Mesendoderm (in vitro differentiated cells): Measurements from ENCODE around the gene ARMC3.

Source experiments
- DNase-seq: peaks from one replicate; pipeline ENCODE4 v3.0.0; 2013
- H2AK5ac ChIP-seq: 2 replicates; pipeline ENCODE4 v1.6.1; 2013; ENCODE audit warnings: low read length, inconsistent platforms
- H2BK120ac ChIP-seq: 2 replicates; pipeline ENCODE4 v1.6.1; 2013; ENCODE audit warnings: low read depth, mild to moderate bottlenecking, low read length, moderate library complexity, mixed read lengths
- H2BK15ac ChIP-seq: replicated peaks from 2 replicates; pipeline ENCODE4 v1.6.1; 2013; ENCODE audit warnings: low read depth, mild to moderate bottlenecking, moderate library complexity
- H2BK5ac ChIP-seq: 2 replicates; pipeline ENCODE4 v1.6.1; 2013; ENCODE audit warnings: low read length, inconsistent platforms
- H3K18ac ChIP-seq: 2 replicates; pipeline ENCODE4 v1.6.1; 2013; ENCODE audit warnings: mild to moderate bottlenecking, low read length, mixed read lengths
- H3K23ac ChIP-seq: one replicate; pipeline ENCODE4 v1.6.1; 2013; ENCODE audit warnings: low read length
- H3K27ac ChIP-seq: 2 replicates; pipeline ENCODE4 v1.5.1; 2013; ENCODE audit warnings: low read depth, mild to moderate bottlenecking, inconsistent platforms, low read length, moderate library complexity
- H3K27me3 ChIP-seq: 2 replicates; pipeline ENCODE4 v1.6.1; 2013; ENCODE audit warnings: low read length, control low read depth, mild to moderate bottlenecking, inconsistent platforms; ENCODE audit not compliant: insufficient read depth, poor library complexity
- H3K36me3 ChIP-seq: 2 replicates; pipeline ENCODE4 v1.6.1; 2013; ENCODE audit warnings: low read length, inconsistent platforms; ENCODE audit not compliant: control insufficient read depth, insufficient read depth
- H3K4ac ChIP-seq: one replicate; pipeline ENCODE4 v1.6.1; 2013; ENCODE audit warnings: low read depth, mild to moderate bottlenecking, low read length, moderate library complexity
- H3K4me1 ChIP-seq: 2 replicates; pipeline ENCODE4 v1.6.1; 2013; ENCODE audit warnings: low read depth, low read length, inconsistent platforms; ENCODE audit not compliant: control insufficient read depth
- H3K4me2 ChIP-seq: 2 replicates; pipeline ENCODE4 v1.6.1; 2013; ENCODE audit warnings: low read length
- H3K4me3 ChIP-seq: 2 replicates; pipeline ENCODE4 v1.5.1; 2013; ENCODE audit warnings: mild to moderate bottlenecking, low read length
- H3K56ac ChIP-seq: one replicate; pipeline ENCODE4 v1.6.1; 2013; ENCODE audit warnings: low read length
- H3K79me1 ChIP-seq: 2 replicates; pipeline ENCODE4 v1.6.1; 2013; ENCODE audit warnings: low read length, inconsistent platforms
- H3K79me2 ChIP-seq: 2 replicates; pipeline ENCODE4 v1.6.1; 2013; ENCODE audit warnings: mild to moderate bottlenecking, low read length; ENCODE audit not compliant: control insufficient read depth, insufficient read depth
- H3K9ac ChIP-seq: 2 replicates; pipeline ENCODE4 v1.6.1; 2013; ENCODE audit warnings: low read length, inconsistent platforms
- H4K5ac ChIP-seq: one replicate; pipeline ENCODE4 v1.6.1; 2013; ENCODE audit warnings: low read length
- H4K8ac ChIP-seq: one replicate; pipeline ENCODE4 v1.6.1; 2013; ENCODE audit warnings: low read depth, mild to moderate bottlenecking, control low read depth, low read length, moderate library complexity
- WGBS: extraction: QIAGEN DNeasy Blood & Tissue Kit; methylation state at CpG from one replicate; pipeline ENCODE4 v1.1.7; 2013; ENCODE audit warnings: low lambda C conversion rate, missing lambda C conversion rate; ENCODE audit not compliant: insufficient coverage; ENCODE audit errors: extremely low coverage; 5-methylcytosine and 5-hydroxymethylcytosine counted together

ARMC3 gene

GRCh38 chr10:22988581-22989360 lies 60.9 kb downstream of the ARMC3 start:
- Histone ChIP-seq H4K5ac (no peak overlapping the region), H3K4me3 (no peak overlapping the region), H4K8ac (no peak overlapping the region), H3K23ac (no peak overlapping the region), H2AK5ac (no peak overlapping the region), H3K36me3 (no peaks in the 10 kb centered on the region), H3K4me1 (no peaks in the 10 kb centered on the region), H3K4ac (no peak overlapping the region), H3K9ac (no peak overlapping the region), H2BK5ac (no peak overlapping the region), H3K56ac (no peak overlapping the region), H3K27me3 (no peaks in the 10 kb centered on the region), H3K27ac (no peak overlapping the region), H3K18ac (no peak overlapping the region), H2BK120ac (no peak overlapping the region), H3K79me2 (no peaks in the 10 kb centered on the region), H2BK15ac (no peak overlapping the region), H3K79me1 (no peaks in the 10 kb centered on the region), H3K4me2 (no peak overlapping the region)
- peak; percentile 52 for DNase-seq
- no CpG with 5 or more reads among the region's 12 CpGs for WGBS

- Histone ChIP-seq H2AK5ac (no peak overlapping the region), H4K8ac (no peak overlapping the region), H3K4me1 (no peaks in the 10 kb centered on the region), H2BK15ac (no peak overlapping the region), H3K4me3 (no peak overlapping the region), H2BK5ac (no peak overlapping the region), H3K23ac (no peak overlapping the region), H3K27ac (no peak overlapping the region), H3K79me1 (no peaks in the 10 kb centered on the region), H3K4ac (no peak overlapping the region), H3K36me3 (no peaks in the 10 kb centered on the region), H2BK120ac (no peak overlapping the region), H3K56ac (no peak overlapping the region), H3K4me2 (no peak overlapping the region), H3K9ac (no peak overlapping the region), H3K27me3 (no peaks in the 10 kb centered on the region), H3K79me2 (no peaks in the 10 kb centered on the region), H3K18ac (no peak overlapping the region), H4K5ac (no peak overlapping the region)
- WGBS: no CpG with 5 or more reads among the region's 4 CpGs
- no peak for DNase-seq
Observed at GRCh38 chr10:22990443-22990842, 62.6 kb downstream of the ARMC3 start.

- H3K27me3 ChIP-seq: no peaks in the 10 kb centered on the region
- H3K36me3 ChIP-seq: no peaks in the 10 kb centered on the region
- no peaks in the 10 kb centered on the region for H3K4me1 ChIP-seq
- H2AK5ac ChIP-seq: no peak overlapping the region
- H3K4ac ChIP-seq: no peak overlapping the region
- H3K4me2 ChIP-seq: no peak overlapping the region
- H3K18ac ChIP-seq: no peak overlapping the region
- no peak overlapping the region for H3K23ac ChIP-seq
- H3K56ac ChIP-seq: no peak overlapping the region
- H3K79me2 ChIP-seq: no peaks in the 10 kb centered on the region
- H3K79me1 ChIP-seq: no peaks in the 10 kb centered on the region
- no peak overlapping the region for H3K9ac ChIP-seq
- no peak overlapping the region for H4K5ac ChIP-seq
- H2BK5ac ChIP-seq: no peak overlapping the region
- no peak overlapping the region for H3K4me3 ChIP-seq
- no peak overlapping the region for H2BK120ac ChIP-seq
- no peak overlapping the region for H2BK15ac ChIP-seq
- H4K8ac ChIP-seq: no peak overlapping the region
- DNase-seq: no peak
- WGBS: no CpG with 5 or more reads among the region's 5 CpGs
- no peak overlapping the region for H3K27ac ChIP-seq
Observed at GRCh38 chr10:22992075-22992474, 64.2 kb downstream of the ARMC3 start.

DNA sequence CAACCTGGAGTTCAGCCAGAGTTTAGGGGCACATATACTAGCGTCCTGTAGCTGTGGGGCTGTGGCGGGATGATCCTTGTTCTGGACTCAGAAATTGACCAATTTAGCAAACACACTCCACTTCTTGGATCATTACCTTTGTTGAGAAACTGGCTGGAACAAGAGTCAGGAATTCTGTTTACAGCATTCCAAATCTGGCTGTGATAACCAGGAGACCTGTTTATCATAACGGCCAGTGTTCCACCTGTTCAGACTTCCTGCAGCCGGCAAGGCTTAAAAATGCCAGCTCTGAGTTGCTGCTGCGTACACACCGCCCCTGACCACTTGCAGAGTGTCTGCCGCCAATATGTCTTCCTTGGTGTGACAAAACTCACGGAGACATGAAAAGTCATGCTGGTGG lies 64.8 kb downstream of the ARMC3 start:
- Histone ChIP-seq H2BK15ac (no peak overlapping the region), H3K56ac (no peak overlapping the region), H3K18ac (no peak overlapping the region), H3K4ac (no peak overlapping the region), H3K4me2 (no peak overlapping the region), H4K5ac (no peak overlapping the region), H3K27me3 (no peaks in the 10 kb centered on the region), H3K4me3 (no peak overlapping the region), H2BK120ac (no peak overlapping the region), H2AK5ac (no peak overlapping the region), H3K23ac (no peak overlapping the region), H3K79me1 (no peaks in the 10 kb centered on the region), H2BK5ac (no peak overlapping the region), H3K36me3 (no peaks in the 10 kb centered on the region), H3K27ac (no peak overlapping the region), H3K9ac (no peak overlapping the region), H4K8ac (no peak overlapping the region), H3K79me2 (no peaks in the 10 kb centered on the region), H3K4me1 (no peaks in the 10 kb centered on the region)
- WGBS: no CpG with 5 or more reads among the region's 8 CpGs
- DNase-seq: no peak

DNA sequence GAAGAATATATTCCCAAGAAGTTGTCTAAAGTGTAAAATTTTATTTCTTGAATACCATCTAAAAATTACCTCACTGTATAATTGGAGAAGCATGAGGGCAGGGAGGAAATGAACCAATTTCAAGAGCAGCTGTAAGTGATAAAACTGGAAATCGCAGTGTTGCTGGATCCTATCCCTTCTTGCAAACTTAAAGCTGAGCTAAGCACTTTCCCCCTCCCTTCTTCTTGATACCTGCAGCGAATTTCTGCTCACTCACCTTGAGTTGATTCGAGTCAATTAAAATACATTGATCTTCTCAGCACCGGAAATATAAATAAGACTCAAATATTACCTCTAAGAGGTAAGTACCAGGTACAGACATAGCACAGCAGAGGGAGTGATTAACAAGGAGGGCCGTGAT lies 65.5 kb downstream of the ARMC3 start:
- H4K5ac ChIP-seq: no peak overlapping the region
- no peak overlapping the region for H2BK120ac ChIP-seq
- H3K36me3 ChIP-seq: no peaks in the 10 kb centered on the region
- H3K79me1 ChIP-seq: no peaks in the 10 kb centered on the region
- no peak overlapping the region for H3K4ac ChIP-seq
- H3K4me2 ChIP-seq: no peak overlapping the region
- no peak overlapping the region for H2BK5ac ChIP-seq
- H3K18ac ChIP-seq: no peak overlapping the region
- DNase-seq: no peak
- WGBS: no CpG with 5 or more reads among the region's 5 CpGs
- H3K4me1 ChIP-seq: no peaks in the 10 kb centered on the region
- no peak overlapping the region for H2BK15ac ChIP-seq
- no peak overlapping the region for H2AK5ac ChIP-seq
- H3K9ac ChIP-seq: no peak overlapping the region
- H4K8ac ChIP-seq: no peak overlapping the region
- H3K4me3 ChIP-seq: no peak overlapping the region
- H3K56ac ChIP-seq: no peak overlapping the region
- no peaks in the 10 kb centered on the region for H3K79me2 ChIP-seq
- H3K27ac ChIP-seq: no peak overlapping the region
- no peaks in the 10 kb centered on the region for H3K27me3 ChIP-seq
- no peak overlapping the region for H3K23ac ChIP-seq

DNA sequence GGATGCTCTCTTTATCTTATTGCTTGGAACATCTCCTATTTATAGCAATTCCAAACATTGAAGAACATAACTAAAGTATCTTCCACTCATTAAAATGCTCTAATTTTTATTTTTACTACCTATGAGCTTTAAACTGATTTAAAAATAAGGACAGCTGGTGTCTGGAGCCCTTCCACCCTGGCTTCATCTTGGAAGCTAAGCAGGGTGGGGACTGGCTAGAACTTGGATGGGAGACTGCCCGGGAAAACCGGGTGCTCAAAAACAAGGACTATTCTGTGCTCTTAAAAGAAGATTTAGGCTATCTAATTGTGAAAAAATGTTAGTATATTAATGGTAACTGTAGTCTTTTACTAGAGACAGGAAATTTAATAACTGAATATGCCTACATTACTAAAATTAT lies 69.2 kb downstream of the ARMC3 start:
- Histone ChIP-seq H3K79me2 (no peaks in the 10 kb centered on the region), H2BK120ac (no peak overlapping the region), H3K18ac (no peak overlapping the region), H3K36me3 (no peaks in the 10 kb centered on the region), H4K8ac (no peak overlapping the region), H3K56ac (no peak overlapping the region), H2BK5ac (no peak overlapping the region), H3K9ac (no peak overlapping the region), H4K5ac (no peak overlapping the region), H3K4me3 (no peak overlapping the region), H3K27me3 (no peaks in the 10 kb centered on the region), H2AK5ac (no peak overlapping the region), H3K4me1 (no peaks in the 10 kb centered on the region), H3K79me1 (no peaks in the 10 kb centered on the region), H3K4ac (no peak overlapping the region), H2BK15ac (no peak overlapping the region), H3K4me2 (no peak overlapping the region), H3K23ac (no peak overlapping the region), H3K27ac (no peak overlapping the region)
- no CpG with 5 or more reads among the region's 2 CpGs for WGBS
- peak; percentile 50 for DNase-seq
